Aorta (tissue), 5 donors: ENCODE results near the gene BRD4. TPM values are rescaled to one million over a fixed set of nuclear protein-coding genes. Genes with fewer than 3 reads are reported as not detected.

Source experiments
- ATAC-seq: fragments of 200-7000 bp; cut with Tn5 transposase; one replicate; pipeline ENCODE4 v1.9.1; 2022; ENCODE audit warnings: moderate library complexity; ENCODE audit not compliant: low FRiP score
- DNase-seq, 2 donors: peaks; one replicate each; pipeline ENCODE4 v3.0.0-alpha.2; 2020
- H3K27ac ChIP-seq, 2 donors: one replicate each; pipeline ENCODE4 v1.5.1; 2013; ENCODE audit warnings: low read length in 2 of 2, mild to moderate bottlenecking in 2 of 2, moderate library complexity in 2 of 2, control low read depth in 1 of 2, inconsistent platforms in 1 of 2, low read depth in 1 of 2
- H3K27me3 ChIP-seq, 2 donors: one replicate each; pipeline ENCODE4 v1.6.1; 2013; ENCODE audit warnings: control low read depth in 1 of 2, low read length in 1 of 2, mild to moderate bottlenecking in 1 of 2, moderate library complexity in 1 of 2; ENCODE audit not compliant: insufficient read depth in 2 of 2, control insufficient read depth in 1 of 2
- H3K36me3 ChIP-seq, 2 donors: one replicate each; pipeline ENCODE4 v1.6.1; 2013; ENCODE audit warnings: control low read depth in 1 of 2, low read length in 1 of 2, mild to moderate bottlenecking in 1 of 2; ENCODE audit not compliant: insufficient read depth in 2 of 2, control insufficient read depth in 1 of 2
- H3K4me1 ChIP-seq, 2 donors: one replicate each; pipeline ENCODE4 v1.6.1; 2013; ENCODE audit warnings: low read length in 2 of 2, control low read depth in 1 of 2, mild to moderate bottlenecking in 1 of 2, moderate library complexity in 1 of 2; ENCODE audit not compliant: insufficient read depth in 2 of 2, control insufficient read depth in 1 of 2
- H3K4me3 ChIP-seq, 2 donors: one replicate each; pipeline ENCODE4 v1.5.1; 2013; ENCODE audit warnings: low read length in 2 of 2, control low read depth in 1 of 2, mild to moderate bottlenecking in 1 of 2
- H3K9me3 ChIP-seq: one replicate; pipeline ENCODE4 v1.6.1; 2013; ENCODE audit warnings: mild to moderate bottlenecking, low read length; ENCODE audit not compliant: control insufficient read depth
- WGBS, 2 donors: extraction: QIAGEN DNeasy Blood & Tissue Kit; methylation state at CpG; one replicate each; pipeline ENCODE4 v1.1.7; 2013; 5-methylcytosine and 5-hydroxymethylcytosine counted together
- intact Hi-C, 2 donors: fragments of 100-400 bp; cut with DNase I; formaldehyde crosslinking; loops; one replicate each; pipeline versions ENCODE4 v1.14.2 to v1.15.0; 2022
- polyA plus RNA-seq, 2 donors: library from polyadenylated mRNA; stranded (reverse); fragments of 200-250 nt; gene quantifications; one replicate each; pipeline ENCODE4 v1.2.3, GENCODE V29; 2013
- total RNA-seq, 2 donors: library from RNA; stranded (reverse); fragmentation: NEBNext Ultra II Directional; extraction: Animal tissue kit (Norgen Biotek cat#: 25700); gene quantifications; one replicate each; pipeline ENCODE4 v1.2.1, GENCODE V29; 2021
- donor health status: healthy with polysubstance abuse.
- donor health status: Bipolar disorder and iron deficiency.
- donor health status: DM: no; HTN: no; CAD: no.
- donor health status: DM: no; HTN: no; CAD: no.
- donor health status: DM: yes; HTN: yes; CAD: no.

The BRD4 gene
- total and polyA plus RNA-seq, 4 donors = 12.3 to 126 (median 86.6) TPM

DNA sequence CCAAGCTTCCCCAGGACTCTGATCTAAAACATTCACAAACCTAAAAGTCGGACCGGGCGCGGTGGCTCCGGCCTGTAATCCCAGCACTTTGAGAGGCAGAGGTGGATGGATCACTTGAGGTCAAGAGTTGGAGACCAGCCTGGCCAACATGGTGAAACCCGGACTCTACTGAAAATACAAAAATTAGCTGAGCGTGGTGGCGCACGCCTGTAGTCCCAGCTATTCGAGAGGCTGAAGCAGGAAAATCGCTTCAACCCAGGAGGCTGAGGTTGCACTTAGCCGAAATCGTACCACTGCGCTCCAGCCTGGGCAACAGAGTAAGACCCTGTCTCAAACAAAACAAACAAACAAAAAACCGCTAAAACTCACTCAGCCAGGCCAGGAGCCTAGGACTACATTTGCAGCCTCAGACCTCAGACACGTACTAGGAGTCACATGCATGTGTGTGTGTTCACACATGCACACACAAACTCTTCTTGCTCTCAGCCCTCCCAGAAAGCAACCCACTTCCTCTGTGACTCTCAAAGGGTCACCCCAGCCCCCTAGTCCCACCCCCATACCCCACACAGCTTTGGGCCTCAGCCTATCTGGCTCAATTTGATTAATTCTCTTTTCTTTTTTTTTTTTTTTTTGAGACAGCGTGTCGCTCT, 130.8 kb downstream of the BRD4 start:
- Histone ChIP-seq H3K4me1 (no peaks in the 10 kb centered on the region), H3K9me3 (no peaks in the 10 kb centered on the region), H3K4me3 (no peak overlapping the region), H3K27ac (peak overlapping the region in 1 of 2 donors; percentile 67), H3K36me3 (peaks cover 0 to 2% of the 10 kb centered on the region in 2 donors), H3K27me3 (no peaks in the 10 kb centered on the region)
- DNase-seq (no peak), ATAC-seq (no peak)
- WGBS, 2 donors = 83 to 85% methylated on average over 18 of the region's 18 CpGs
- intact Hi-C loops = loop anchor here in 1 of 2 donors (2.0 kb wide), 1 partner anchor 49 kb away; no protein-coding TSS in a partner anchor

DNA sequence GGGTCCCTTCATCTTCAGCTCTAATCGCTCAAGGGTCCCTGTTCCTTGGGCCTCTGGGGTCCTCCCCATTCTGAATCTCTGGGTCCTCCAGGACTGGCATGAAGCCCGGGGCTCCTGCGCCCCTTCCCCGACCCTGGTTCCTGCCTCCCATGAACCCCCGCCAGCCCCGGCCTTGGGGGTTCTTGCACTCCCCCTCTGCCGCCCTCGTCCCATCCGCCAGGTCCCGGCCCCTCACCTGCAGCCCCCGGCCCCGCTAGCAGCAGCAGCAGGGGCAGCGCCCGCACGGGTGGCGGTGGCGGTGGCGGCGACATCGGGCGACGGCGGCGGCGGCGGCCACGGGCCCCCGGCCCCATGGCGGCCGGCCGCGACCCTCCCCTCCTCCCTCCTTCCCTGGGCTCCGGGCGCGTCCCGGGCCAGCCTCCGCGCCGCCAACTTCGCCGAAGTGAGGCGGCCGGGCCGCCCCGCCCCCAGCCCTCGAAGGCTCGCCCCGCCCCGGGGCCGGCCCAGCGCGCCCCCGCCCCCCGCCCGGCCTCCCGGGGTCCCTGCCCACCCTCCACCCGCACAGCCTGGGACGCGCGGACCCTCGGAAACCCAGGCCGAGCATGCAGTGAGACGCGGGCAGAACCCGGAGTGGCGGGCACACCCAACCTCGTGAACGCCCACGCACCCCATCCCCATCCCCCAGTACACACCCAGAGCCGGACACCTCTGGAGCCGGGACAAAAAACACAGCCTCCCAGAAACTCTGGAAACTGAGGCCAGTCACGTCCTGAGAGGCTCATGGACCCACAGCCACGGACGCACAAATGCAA, 131.6 kb downstream of the BRD4 start, which contains the start of gene NOTCH3:
NOTCH3 (minus strand) TSS at position 443 of the 812 bp plus-strand sequence; CDS start at position 353, 90 bp downstream.
- 0 to 1% methylated on average over 41 to 74 of the region's 74 CpGs for WGBS, 2 donors
- Histone ChIP-seq H3K9me3 (no peaks in the 10 kb centered on the region), H3K27me3 (no peaks in the 10 kb centered on the region)

DNA sequence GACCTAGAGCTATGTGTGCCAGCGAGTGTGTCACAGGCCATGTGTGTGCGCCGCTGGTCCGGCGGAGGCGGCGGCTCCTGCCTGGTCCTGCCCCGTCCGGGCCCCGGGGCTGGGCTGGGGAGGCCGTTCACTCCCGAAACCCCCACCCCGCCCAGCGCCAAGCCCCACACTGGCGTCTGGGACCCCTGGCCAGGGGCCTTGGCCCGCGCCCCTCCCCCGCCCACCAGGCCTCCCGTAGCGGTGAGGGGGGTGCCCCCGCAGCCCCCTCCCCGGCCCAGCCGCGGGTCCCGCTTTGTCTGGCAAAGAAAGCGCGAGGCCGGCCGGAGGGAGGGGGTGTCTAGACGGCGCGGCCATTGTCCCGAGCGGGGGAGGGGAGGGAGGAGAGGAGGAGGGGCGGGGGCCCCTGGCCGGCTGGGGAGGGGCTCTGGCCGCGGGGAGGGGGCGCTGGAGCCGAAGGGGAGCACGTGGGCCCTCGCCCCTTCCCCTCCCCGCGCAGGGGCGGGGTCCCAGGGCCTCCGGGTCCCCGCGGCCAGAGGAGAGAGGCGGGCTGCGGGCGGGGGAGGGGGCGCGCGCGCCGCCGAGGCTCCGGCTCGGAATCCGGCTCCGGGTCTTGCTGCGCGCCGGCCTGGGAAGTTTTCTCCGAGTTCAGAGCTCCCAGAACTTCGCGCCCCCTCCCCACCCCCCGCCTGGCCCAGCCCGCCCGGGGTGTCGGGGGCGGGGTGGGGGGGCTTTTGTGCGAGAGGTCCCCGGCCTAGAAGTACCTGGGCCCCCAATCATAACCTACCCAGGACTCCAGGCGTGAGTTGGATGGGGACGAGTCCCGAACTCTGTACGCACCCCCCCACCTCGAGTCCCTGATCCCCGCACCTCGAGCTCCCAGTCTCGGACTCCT, 132.4 kb downstream of the BRD4 start:
- Histone ChIP-seq H3K27me3 (no peaks in the 10 kb centered on the region), H3K9me3 (no peaks in the 10 kb centered on the region), H3K4me3 (peak overlapping the region; percentile 98 to 99), H3K36me3 (peaks cover 0 to 2% of the 10 kb centered on the region in 2 donors), H3K4me1 (peaks cover 0 to 5% of the 10 kb centered on the region in 2 donors), H3K27ac (peak overlapping the region; percentile 71 to 96)
- ATAC-seq = peak; percentile 39
- 1 to 2% methylated on average over 51 to 82 of the region's 82 CpGs for WGBS, 2 donors
- intact Hi-C loops = loop anchor here (2.0 to 5.0 kb wide), 2 partner anchors 47 to 51 kb away; no protein-coding TSS in a partner anchor
- peak; percentile 74 to 84 for DNase-seq

More for the DNA sequence above, 131.6 kb downstream of the BRD4 start, which contains the start of gene NOTCH3:
- DNase-seq = peak in 1 of 2 donors; percentile 85
- H3K36me3 ChIP-seq = peaks cover 0 to 2% of the 10 kb centered on the region in 2 donors
- H3K4me3 ChIP-seq = peak within 1 kb of the TSS; percentile 98 to 99
- ATAC-seq = no peak
- intact Hi-C loops = loop anchor here in 1 of 2 donors (2.0 kb wide), 1 partner anchor 50 kb away; no protein-coding TSS in a partner anchor
- peak within 1 kb of the TSS; percentile 71 to 96 for H3K27ac ChIP-seq
- peaks cover 0 to 5% of the 10 kb centered on the region in 2 donors for H3K4me1 ChIP-seq

DNA sequence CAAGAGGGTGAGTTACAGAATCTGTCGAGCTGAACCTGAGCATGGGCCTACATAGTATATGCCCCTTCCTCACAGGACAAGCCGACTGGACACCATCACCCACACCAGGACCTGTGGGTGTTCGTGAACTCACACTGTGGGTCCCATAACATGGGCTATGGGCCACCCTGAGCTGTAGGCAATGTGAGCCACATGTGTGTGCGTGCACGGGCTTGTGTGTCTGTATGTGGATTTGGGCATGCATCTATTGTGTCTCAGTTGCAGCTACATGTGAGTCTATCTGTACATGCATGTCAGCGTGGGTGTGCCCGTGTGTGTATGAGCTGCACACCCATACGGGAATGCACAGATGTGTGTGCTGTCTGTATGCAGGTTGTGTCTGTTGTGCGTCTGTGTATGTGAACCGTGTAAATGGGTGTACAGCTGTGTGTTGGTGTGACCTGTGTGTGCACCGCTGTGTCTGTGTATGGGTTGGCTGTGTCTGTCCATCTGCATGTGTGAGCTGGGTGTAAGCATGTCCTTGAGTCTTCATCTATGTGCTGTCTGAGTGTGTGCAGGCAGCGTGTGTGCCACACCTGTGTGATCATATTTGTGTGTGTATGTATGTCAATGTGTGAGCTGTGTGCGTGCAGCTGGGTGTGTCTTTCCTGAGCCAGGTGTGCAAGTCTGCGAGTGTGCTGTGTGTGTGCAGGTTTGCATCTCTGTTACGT, 133.2 kb downstream of the BRD4 start:
- ATAC-seq (no peak), DNase-seq (no peak)
- Histone ChIP-seq H3K27me3 (no peaks in the 10 kb centered on the region), H3K9me3 (no peaks in the 10 kb centered on the region), H3K4me3 (peak overlapping the region in 1 of 2 donors; percentile 98), H3K36me3 (peaks cover 0 to 2% of the 10 kb centered on the region in 2 donors), H3K27ac (peak overlapping the region in 1 of 2 donors; percentile 64), H3K4me1 (peaks cover 0 to 5% of the 10 kb centered on the region in 2 donors)
- 30 to 36% methylated on average over 15 of the region's 15 CpGs for WGBS, 2 donors
- intact Hi-C loops = loop anchor here in 1 of 2 donors (5.0 kb wide), 1 partner anchor 48 kb away; no protein-coding TSS in a partner anchor

DNA sequence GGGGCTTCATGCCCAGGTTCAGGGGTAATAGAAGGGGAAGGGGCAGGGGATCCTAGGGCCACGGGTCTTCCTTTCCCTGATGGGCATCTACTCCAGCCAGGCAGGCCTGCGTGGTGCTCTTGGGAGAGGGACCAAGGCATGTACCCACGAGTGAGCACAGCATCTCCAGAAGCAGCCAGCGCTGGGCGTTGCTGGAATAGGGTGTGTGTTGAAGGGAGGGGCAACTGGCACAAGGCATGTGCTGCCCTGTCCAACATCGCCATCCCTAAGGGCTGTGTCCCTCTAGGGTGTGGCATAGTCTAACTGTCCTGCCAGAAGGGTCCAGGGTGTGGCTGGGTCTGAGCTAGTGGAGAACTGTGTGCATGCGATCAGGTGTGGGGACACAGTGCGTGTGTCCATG, 134.4 kb downstream of the BRD4 start:
- H3K27ac ChIP-seq = peak overlapping the region in 1 of 2 donors; percentile 13
- ATAC-seq = peak; percentile 45

DNA sequence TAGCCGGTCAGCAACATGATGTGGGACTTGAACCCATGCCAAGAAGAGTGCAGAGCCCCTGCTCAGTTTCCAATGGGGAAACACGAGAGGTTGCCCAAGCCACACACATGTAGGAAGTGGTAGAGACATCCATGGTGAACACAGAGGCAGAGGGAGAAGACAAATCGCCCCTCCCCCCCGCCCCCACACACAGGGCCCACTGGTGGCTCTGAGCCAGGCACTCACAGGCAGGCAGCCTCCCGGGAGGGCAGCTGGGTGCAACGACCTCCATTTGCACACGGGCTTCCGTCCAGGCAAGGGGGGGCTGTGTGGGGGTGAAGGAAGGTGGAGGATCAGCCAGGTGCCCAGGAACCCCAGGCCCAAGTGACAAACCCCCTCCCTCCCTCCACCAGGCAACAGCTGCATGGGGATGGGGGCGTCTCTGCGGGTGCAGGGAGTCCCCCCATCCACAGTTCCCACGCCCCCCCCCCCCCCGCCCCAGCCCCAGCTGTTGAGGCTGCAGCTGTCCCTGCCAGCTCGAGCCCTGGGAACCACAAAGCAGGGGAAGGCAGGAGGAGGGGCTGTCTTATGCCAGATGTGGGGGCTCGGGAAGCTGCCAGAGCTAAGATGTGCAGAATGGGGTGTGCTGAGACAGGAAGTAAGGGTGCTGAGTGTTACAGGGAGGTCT, 134.9 kb downstream of the BRD4 start:
- WGBS, 2 donors = 2% methylated on average over 10 to 14 of the region's 14 CpGs
- no peak for ATAC-seq
- DNase-seq = no peak
- Histone ChIP-seq H3K9me3 (no peaks in the 10 kb centered on the region), H3K36me3 (peaks cover 0 to 2% of the 10 kb centered on the region in 2 donors), H3K27ac (peak overlapping the region in 1 of 2 donors; percentile 60), H3K27me3 (no peaks in the 10 kb centered on the region), H3K4me1 (peaks cover 0 to 5% of the 10 kb centered on the region in 2 donors), H3K4me3 (no peak overlapping the region)
- intact Hi-C loops = loop anchor here in 1 of 2 donors (5.0 kb wide), 1 partner anchor 50 kb away; no protein-coding TSS in a partner anchor

More for the DNA sequence above, 134.4 kb downstream of the BRD4 start:
- no peak for DNase-seq
- Histone ChIP-seq H3K36me3 (peaks cover 0 to 2% of the 10 kb centered on the region in 2 donors), H3K27me3 (no peaks in the 10 kb centered on the region), H3K9me3 (no peaks in the 10 kb centered on the region), H3K4me3 (no peak overlapping the region), H3K4me1 (peaks cover 0 to 5% of the 10 kb centered on the region in 2 donors)
- intact Hi-C loops = loop anchor here in 1 of 2 donors (5.0 kb wide), 1 partner anchor 49 kb away; no protein-coding TSS in a partner anchor
- WGBS, 2 donors = 7 to 10% methylated on average over 8 of the region's 8 CpGs

DNA sequence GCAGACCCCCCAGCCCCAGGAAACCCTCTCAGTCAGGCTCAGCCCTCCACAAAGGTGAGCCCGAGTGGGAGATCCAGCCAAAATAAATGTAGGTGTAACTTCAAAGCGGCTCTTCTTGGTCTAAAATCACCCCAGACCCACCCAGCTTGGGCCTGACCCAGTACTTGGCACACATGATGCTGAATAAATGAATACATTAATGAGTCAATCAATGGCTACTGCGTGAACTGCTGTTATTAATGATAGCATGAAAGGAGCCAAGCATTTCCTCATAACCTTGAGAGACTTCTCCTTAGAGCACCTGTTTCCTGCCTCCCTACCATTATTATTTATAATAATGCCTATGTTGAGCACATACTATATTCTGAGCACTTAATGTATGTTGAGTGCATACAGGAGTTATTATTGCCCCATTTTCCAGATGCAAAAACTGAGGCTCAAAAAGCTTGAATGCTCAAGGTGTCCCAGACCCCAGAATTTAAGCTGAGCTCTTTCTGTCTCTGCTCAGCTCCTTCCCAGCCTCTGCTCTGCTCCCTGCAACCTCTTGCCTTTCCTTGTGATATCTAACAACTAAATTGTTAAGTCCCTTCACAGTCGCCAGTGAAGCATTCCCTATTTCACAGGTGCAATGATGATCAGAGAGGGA, 135.9 kb downstream of the BRD4 start:
- peaks cover 0 to 5% of the 10 kb centered on the region in 2 donors for H3K4me1 ChIP-seq
- ATAC-seq (no peak), DNase-seq (no peak)
- H3K27me3 ChIP-seq = no peaks in the 10 kb centered on the region
- intact Hi-C loops = loop anchor here in 1 of 2 donors (5.0 kb wide), 1 partner anchor 51 kb away; no protein-coding TSS in a partner anchor
- WGBS, 2 donors = 21 to 37% methylated on average over 4 of the region's 4 CpGs
- H3K4me3 ChIP-seq = no peak overlapping the region
- H3K27ac ChIP-seq = peak overlapping the region; percentile 16 to 60
- H3K9me3 ChIP-seq = no peaks in the 10 kb centered on the region
- peaks cover 0 to 6% of the 10 kb centered on the region in 2 donors for H3K36me3 ChIP-seq
